Amniotic stem cell (primary cell): Measurements from ENCODE around the gene IL37.
"Not testable (repeated sequence)": the region's sequence is repeated elsewhere in the genome, so short reads cannot be mapped to it uniquely, and the experiment has no call there.

ENCODE experiments used
- DNase-seq: peaks from one replicate; lab custom pipeline; 2025; lab: John Stamatoyannopoulos, UW

IL37 gene

GRCh38 chr2:112923237-112923966, 12.4 kb downstream of the IL37 start:
- no peak for DNase-seq

- DNase-seq, result no peak
These were observed 13.0 kb downstream of the IL37 start for GRCh38 chr2:112923967-112924338.

- no peak for DNase-seq
These were observed 13.4 kb downstream of the IL37 start for GRCh38 chr2:112924360-112924759.

- DNase-seq, result no peak
These were observed 13.9 kb downstream of the IL37 start for GRCh38 chr2:112924821-112925220.

GRCh38 chr2:112926707-112927106, 15.7 kb downstream of the IL37 start:
- no peak for DNase-seq

GRCh38 chr2:112927745-112928144, 16.8 kb downstream of the IL37 start:
- no peak for DNase-seq

- DNase-seq, result no peak
These were observed 22.3 kb downstream of the IL37 start for GRCh38 chr2:112933261-112933660.

- DNase-seq, result not testable (repeated sequence)
These were observed 23.2 kb downstream of the IL37 start for GRCh38 chr2:112934117-112934516.

GRCh38 chr2:112936927-112937232, 25.9 kb downstream of the IL37 start:
- no peak for DNase-seq

- no peak for DNase-seq
These were observed 27.9 kb downstream of the IL37 start for GRCh38 chr2:112938904-112939303.

GRCh38 chr2:112939425-112939824, 28.5 kb downstream of the IL37 start:
- no peak for DNase-seq

GRCh38 chr2:112940859-112941625, 30.1 kb downstream of the IL37 start:
- no peak for DNase-seq

GRCh38 chr2:112941753-112942653, 31.0 kb downstream of the IL37 start:
- peak; percentile 47 for DNase-seq

- DNase-seq, result no peak
These were observed 31.7 kb downstream of the IL37 start for GRCh38 chr2:112942654-112943002.

GRCh38 chr2:112944971-112945370, 34.0 kb downstream of the IL37 start:
- DNase-seq, result no peak

- no peak for DNase-seq
These were observed 35.1 kb downstream of the IL37 start for GRCh38 chr2:112946086-112946485.

- DNase-seq, result no peak
These were observed 36.4 kb downstream of the IL37 start for GRCh38 chr2:112947374-112947773.

- DNase-seq, result no peak
These were observed 38.5 kb downstream of the IL37 start for GRCh38 chr2:112949456-112949855.

GRCh38 chr2:112954364-112954763, 43.4 kb downstream of the IL37 start:
- no peak for DNase-seq

GRCh38 chr2:112957511-112957910, 46.5 kb downstream of the IL37 start:
- no peak for DNase-seq

GRCh38 chr2:112958428-112959108, 47.6 kb downstream of the IL37 start:
- DNase-seq, result peak; percentile 42

GRCh38 chr2:112959109-112959812, 48.3 kb downstream of the IL37 start:
- no peak for DNase-seq
